Measurements from ENCODE around the gene USP3. TPM values are rescaled to one million over a fixed set of nuclear protein-coding genes. Genes with fewer than 3 reads are reported as not detected.

The USP3 gene
- total and polyA plus RNA-seq, 2 of the 13 experiments (the other 11 are each of a cell fraction or from before 2014, with no cell fraction given): 14.3 to 61.2 TPM

DNA sequence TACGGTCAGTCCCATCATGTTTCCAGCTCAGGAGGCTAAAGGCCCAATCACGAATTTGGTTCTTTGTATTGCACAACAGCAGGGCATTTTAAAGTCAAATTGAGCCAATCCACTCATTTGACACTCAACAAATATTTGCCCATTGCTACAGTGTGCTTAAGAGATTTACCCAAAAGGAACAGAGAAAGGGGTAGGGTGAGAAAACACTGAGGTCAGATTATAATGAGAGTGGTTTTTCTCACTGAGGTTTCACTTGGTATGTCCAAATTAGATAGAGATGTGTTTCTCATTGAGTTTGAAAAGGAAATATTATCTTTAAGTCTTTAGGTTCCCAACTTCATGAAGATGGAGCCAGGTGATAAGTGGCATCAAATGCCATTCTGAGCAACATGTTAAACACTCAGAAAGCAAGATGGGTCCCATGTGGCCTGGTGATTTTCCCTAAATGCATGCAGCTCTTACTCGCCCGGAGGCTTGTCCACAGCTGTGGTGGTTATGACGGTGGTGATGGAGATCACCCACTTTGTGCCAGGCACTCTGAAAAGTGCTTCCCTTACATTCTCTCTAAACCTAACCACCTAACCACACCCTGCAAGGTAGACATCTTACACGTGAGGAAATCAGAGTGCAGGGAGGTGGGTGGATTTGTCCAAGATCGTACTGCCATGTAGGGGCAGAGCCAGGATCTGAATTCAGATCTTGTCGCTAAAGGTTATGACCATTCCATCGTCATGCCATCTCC lies 31.2 kb upstream of the USP3 start (continued):
- TF ChIP-seq, protein P1, sequence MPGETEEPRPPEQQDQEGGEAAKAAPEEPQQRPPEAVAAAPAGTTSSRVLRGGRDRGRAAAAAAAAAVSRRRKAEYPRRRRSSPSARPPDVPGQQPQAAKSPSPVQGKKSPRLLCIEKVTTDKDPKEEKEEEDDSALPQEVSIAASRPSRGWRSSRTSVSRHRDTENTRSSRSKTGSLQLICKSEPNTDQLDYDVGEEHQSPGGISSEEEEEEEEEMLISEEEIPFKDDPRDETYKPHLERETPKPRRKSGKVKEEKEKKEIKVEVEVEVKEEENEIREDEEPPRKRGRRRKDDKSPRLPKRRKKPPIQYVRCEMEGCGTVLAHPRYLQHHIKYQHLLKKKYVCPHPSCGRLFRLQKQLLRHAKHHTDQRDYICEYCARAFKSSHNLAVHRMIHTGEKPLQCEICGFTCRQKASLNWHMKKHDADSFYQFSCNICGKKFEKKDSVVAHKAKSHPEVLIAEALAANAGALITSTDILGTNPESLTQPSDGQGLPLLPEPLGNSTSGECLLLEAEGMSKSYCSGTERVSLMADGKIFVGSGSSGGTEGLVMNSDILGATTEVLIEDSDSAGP (CRISPR knock-in tag; IDR thresholded peaks at IDR 0.05; ENCODE audit: borderline replicate concordance): no peak
- TF ChIP-seq KLF9 (CRISPR knock-in tag; IDR thresholded peaks at IDR 0.05; ENCODE audit: low read depth) (0 out of 2 replicates have a peak, but pooled peaks have one; percentile 37), ARNT2 (CRISPR knock-in tag; IDR thresholded peaks at IDR 0.05; ENCODE audit: low read depth) (no peak), PTBP1 (IDR thresholded peaks at IDR 0.05; ENCODE audit: low read depth, low read length, poor library complexity, severe bottlenecking) (no peak), SATB2 (CRISPR knock-in tag; IDR thresholded peaks at IDR 0.05) (no peak), FOXA1 (IDR thresholded peaks at IDR 0.05) (no peak), FOXA1 (CRISPR knock-in tag; IDR thresholded peaks at IDR 0.05) (peak; percentile 88), ZNF296 (CRISPR knock-in tag; conservative IDR thresholded peaks at IDR 0.05) (no peak), ZNF703 (CRISPR knock-in tag; IDR thresholded peaks at IDR 0.05; ENCODE audit: borderline replicate concordance) (0 out of 2 replicates have a peak, but pooled peaks have one; percentile 60), HDAC1 (CRISPR knock-in tag; IDR thresholded peaks at IDR 0.05) (peak; percentile 89), ZNF331 (CRISPR knock-in tag; IDR thresholded peaks at IDR 0.05) (peak; percentile 79; the same call in 1 of the 2 replicates), MATR3 (CRISPR knock-in tag; IDR thresholded peaks at IDR 0.05) (no peak), JUN (CRISPR knock-in tag; IDR thresholded peaks at IDR 0.05) (no peak), RFX5 (IDR thresholded peaks at IDR 0.05; ENCODE audit: low read depth, low read length) (no peak), ZNF562 (CRISPR knock-in tag; IDR thresholded peaks at IDR 0.05; ENCODE audit: borderline replicate concordance) (no peak), TGIF2 (CRISPR knock-in tag; IDR thresholded peaks at IDR 0.05) (no peak), RAD21 (CRISPR knock-in tag; IDR thresholded peaks at IDR 0.05) (no peak), TOE1 (CRISPR knock-in tag; IDR thresholded peaks at IDR 0.05) (no peak)
- TF ChIP-seq, protein P2, sequence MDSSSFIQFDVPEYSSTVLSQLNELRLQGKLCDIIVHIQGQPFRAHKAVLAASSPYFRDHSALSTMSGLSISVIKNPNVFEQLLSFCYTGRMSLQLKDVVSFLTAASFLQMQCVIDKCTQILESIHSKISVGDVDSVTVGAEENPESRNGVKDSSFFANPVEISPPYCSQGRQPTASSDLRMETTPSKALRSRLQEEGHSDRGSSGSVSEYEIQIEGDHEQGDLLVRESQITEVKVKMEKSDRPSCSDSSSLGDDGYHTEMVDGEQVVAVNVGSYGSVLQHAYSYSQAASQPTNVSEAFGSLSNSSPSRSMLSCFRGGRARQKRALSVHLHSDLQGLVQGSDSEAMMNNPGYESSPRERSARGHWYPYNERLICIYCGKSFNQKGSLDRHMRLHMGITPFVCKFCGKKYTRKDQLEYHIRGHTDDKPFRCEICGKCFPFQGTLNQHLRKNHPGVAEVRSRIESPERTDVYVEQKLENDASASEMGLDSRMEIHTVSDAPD (CRISPR knock-in tag; IDR thresholded peaks at IDR 0.05): 0 out of 2 replicates have a peak, but pooled peaks have one; percentile 79
- TF ChIP-seq, protein P3, sequence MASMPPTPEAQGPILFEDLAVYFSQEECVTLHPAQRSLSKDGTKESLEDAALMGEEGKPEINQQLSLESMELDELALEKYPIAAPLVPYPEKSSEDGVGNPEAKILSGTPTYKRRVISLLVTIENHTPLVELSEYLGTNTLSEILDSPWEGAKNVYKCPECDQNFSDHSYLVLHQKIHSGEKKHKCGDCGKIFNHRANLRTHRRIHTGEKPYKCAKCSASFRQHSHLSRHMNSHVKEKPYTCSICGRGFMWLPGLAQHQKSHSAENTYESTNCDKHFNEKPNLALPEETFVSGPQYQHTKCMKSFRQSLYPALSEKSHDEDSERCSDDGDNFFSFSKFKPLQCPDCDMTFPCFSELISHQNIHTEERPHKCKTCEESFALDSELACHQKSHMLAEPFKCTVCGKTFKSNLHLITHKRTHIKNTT (CRISPR knock-in tag; IDR thresholded peaks at IDR 0.05): no peak
- TF ChIP-seq, protein P4, sequence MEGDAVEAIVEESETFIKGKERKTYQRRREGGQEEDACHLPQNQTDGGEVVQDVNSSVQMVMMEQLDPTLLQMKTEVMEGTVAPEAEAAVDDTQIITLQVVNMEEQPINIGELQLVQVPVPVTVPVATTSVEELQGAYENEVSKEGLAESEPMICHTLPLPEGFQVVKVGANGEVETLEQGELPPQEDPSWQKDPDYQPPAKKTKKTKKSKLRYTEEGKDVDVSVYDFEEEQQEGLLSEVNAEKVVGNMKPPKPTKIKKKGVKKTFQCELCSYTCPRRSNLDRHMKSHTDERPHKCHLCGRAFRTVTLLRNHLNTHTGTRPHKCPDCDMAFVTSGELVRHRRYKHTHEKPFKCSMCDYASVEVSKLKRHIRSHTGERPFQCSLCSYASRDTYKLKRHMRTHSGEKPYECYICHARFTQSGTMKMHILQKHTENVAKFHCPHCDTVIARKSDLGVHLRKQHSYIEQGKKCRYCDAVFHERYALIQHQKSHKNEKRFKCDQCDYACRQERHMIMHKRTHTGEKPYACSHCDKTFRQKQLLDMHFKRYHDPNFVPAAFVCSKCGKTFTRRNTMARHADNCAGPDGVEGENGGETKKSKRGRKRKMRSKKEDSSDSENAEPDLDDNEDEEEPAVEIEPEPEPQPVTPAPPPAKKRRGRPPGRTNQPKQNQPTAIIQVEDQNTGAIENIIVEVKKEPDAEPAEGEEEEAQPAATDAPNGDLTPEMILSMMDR (CRISPR knock-in tag; IDR thresholded peaks at IDR 0.05): no peak
- TF ChIP-seq, protein P5, sequence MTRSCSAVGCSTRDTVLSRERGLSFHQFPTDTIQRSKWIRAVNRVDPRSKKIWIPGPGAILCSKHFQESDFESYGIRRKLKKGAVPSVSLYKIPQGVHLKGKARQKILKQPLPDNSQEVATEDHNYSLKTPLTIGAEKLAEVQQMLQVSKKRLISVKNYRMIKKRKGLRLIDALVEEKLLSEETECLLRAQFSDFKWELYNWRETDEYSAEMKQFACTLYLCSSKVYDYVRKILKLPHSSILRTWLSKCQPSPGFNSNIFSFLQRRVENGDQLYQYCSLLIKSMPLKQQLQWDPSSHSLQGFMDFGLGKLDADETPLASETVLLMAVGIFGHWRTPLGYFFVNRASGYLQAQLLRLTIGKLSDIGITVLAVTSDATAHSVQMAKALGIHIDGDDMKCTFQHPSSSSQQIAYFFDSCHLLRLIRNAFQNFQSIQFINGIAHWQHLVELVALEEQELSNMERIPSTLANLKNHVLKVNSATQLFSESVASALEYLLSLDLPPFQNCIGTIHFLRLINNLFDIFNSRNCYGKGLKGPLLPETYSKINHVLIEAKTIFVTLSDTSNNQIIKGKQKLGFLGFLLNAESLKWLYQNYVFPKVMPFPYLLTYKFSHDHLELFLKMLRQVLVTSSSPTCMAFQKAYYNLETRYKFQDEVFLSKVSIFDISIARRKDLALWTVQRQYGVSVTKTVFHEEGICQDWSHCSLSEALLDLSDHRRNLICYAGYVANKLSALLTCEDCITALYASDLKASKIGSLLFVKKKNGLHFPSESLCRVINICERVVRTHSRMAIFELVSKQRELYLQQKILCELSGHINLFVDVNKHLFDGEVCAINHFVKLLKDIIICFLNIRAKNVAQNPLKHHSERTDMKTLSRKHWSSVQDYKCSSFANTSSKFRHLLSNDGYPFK (CRISPR knock-in tag; IDR thresholded peaks at IDR 0.05; ENCODE audit: borderline replicate concordance): no peak

Measured in HepG2 (cell line).